ENCODE results near the gene FAM89B.

GRCh38 chr11:65588199-65589054 is 16.1 kb downstream of the FAM89B start:
- TF ChIP-seq CTCF (IDR thresholded peaks at IDR 0.05; ENCODE audit: insufficient read depth, low read length, poor library complexity, severe bottlenecking) = peak; percentile 87
- TF ChIP-seq EZH2phosphoT487 (conservative IDR thresholded peaks at IDR 0.05; ENCODE audit: low read length) = no peak

Data from SU-DHL-6 (cell line).